WTC11 (cell line): Measurements from ENCODE around the gene TOB2. TPM values are rescaled to one million over a fixed set of nuclear protein-coding genes. Genes with fewer than 3 reads are reported as not detected.

Source experiments
- ATAC-seq: fragments of 200-7000 bp; cut with Tn5 transposase; 2 replicates; pipeline ENCODE4 v1.10.0; 2021; ENCODE audit warnings: mild to moderate bottlenecking, moderate library complexity
- CTCF ChIA-PET: fragments of 300-600 bp; sonication (Branson Sonifier 250); formaldehyde crosslinking; loops from one replicate; lab custom pipeline; 2021; ENCODE audit warnings: antibody characterized with exemption; lab: Charles Lee
- POLR2A ChIA-PET: fragments of 350-600 bp; sonication (Branson Sonifier 250); formaldehyde crosslinking; loops from one replicate; lab custom pipeline; 2021; ENCODE audit warnings: antibody characterized with exemption; lab: Charles Lee
- DNase-seq: peaks from one replicate; pipeline ENCODE4 v3.0.0; 2021; ENCODE audit warnings: low spot score
- H3K27ac Mint-ChIP-seq: 2 replicates; pipeline ENCODE4 v1.8.0; 2021; ENCODE audit warnings: mixed read lengths
- H3K27me3 Mint-ChIP-seq: 2 replicates; pipeline ENCODE4 v1.8.0; 2021; ENCODE audit warnings: low read depth, mild to moderate bottlenecking, moderate library complexity, mixed read lengths
- H3K36me3 Mint-ChIP-seq: 2 replicates; pipeline ENCODE4 v1.8.0; 2021; ENCODE audit warnings: mixed read lengths
- H3K4me1 Mint-ChIP-seq: 2 replicates; pipeline ENCODE4 v1.8.0; 2022; ENCODE audit warnings: mixed read lengths
- H3K4me3 Mint-ChIP-seq: 2 replicates; pipeline ENCODE4 v1.8.0; 2021; ENCODE audit warnings: mild to moderate bottlenecking, moderate library complexity, mixed read lengths
- H3K9me3 Mint-ChIP-seq: 2 replicates; pipeline ENCODE4 v1.8.0; 2021; ENCODE audit warnings: mixed read lengths
- ATF2 ChIP-seq: sonication (generic); formaldehyde crosslinking; IDR thresholded peaks from 2 replicates; pipeline ENCODE4 v1.8.1; 2022; ENCODE audit warnings: low read depth, missing genetic modification reagents, borderline replicate concordance
- E2F1 ChIP-seq: sonication (generic); formaldehyde crosslinking; IDR thresholded peaks from 2 replicates; pipeline ENCODE4 v1.8.0; 2022; ENCODE audit warnings: mild to moderate bottlenecking, missing genetic modification reagents
- E2F4 ChIP-seq: sonication (generic); formaldehyde crosslinking; IDR thresholded peaks from 2 replicates; pipeline ENCODE4 v1.8.1; 2022; ENCODE audit warnings: low read depth, mild to moderate bottlenecking, moderate library complexity, missing genetic modification reagents, borderline replicate concordance
- EMX1 ChIP-seq: fragments of 250-450 bp; sonication (Bioruptor Pico); IDR thresholded peaks from 2 replicates; pipeline ENCODE4 v1.8.0; 2021; ENCODE audit warnings: mild to moderate bottlenecking
- NFE2L1 ChIP-seq: sonication (generic); formaldehyde crosslinking; IDR thresholded peaks from 2 replicates; pipeline ENCODE4 v1.8.1; 2023; ENCODE audit warnings: missing genetic modification reagents
- SOX15 ChIP-seq: fragments of 250-450 bp; sonication (Bioruptor Pico); IDR thresholded peaks from 2 replicates; pipeline ENCODE4 v1.9.0; 2021; ENCODE audit warnings: mild to moderate bottlenecking
- TP53 ChIP-seq: sonication (generic); formaldehyde crosslinking; IDR thresholded peaks from 2 replicates; pipeline ENCODE4 v1.8.1; 2023; ENCODE audit warnings: mild to moderate bottlenecking, missing genetic modification reagents
- ZNF219 ChIP-seq: sonication (generic); formaldehyde crosslinking; IDR thresholded peaks from 2 replicates; pipeline ENCODE4 v1.8.0; 2023; ENCODE audit warnings: missing genetic modification reagents, mild to moderate bottlenecking, borderline replicate concordance
- ZNF317 ChIP-seq: sonication (generic); formaldehyde crosslinking; IDR thresholded peaks from 2 replicates; pipeline ENCODE4 v1.8.1; 2023; ENCODE audit warnings: low read depth, mild to moderate bottlenecking, moderate library complexity, missing genetic modification reagents, borderline replicate concordance
- ZNF423 ChIP-seq: fragments of 250-450 bp; sonication (Bioruptor Pico); IDR thresholded peaks from 2 replicates; pipeline ENCODE4 v2.1.2; 2022; ENCODE audit warnings: mild to moderate bottlenecking, moderate library complexity
- ZNF425 ChIP-seq: fragments of 250-450 bp; sonication (Bioruptor Pico); conservative IDR thresholded peaks from 2 replicates; pipeline ENCODE4 v1.9.0; 2021; ENCODE audit warnings: mild to moderate bottlenecking
- ZNF512 ChIP-seq: sonication (generic); formaldehyde crosslinking; IDR thresholded peaks from 2 replicates; pipeline ENCODE4 v1.8.1; 2022; ENCODE audit warnings: missing genetic modification reagents, borderline replicate concordance
- total RNA-seq: library from RNA; stranded (reverse); gene quantifications from 3 replicates; pipeline ENCODE4 v1.2.3, GENCODE V29; 2021
- TF ChIP-seq, protein P1 (sequence below): sonication (generic); formaldehyde crosslinking; IDR thresholded peaks from 2 replicates; pipeline ENCODE4 v1.8.1; 2023; ENCODE audit warnings: mild to moderate bottlenecking, missing genetic modification reagents, moderate library complexity
- TF ChIP-seq, protein P2 (sequence below): sonication (generic); formaldehyde crosslinking; conservative IDR thresholded peaks from 2 replicates; pipeline ENCODE4 v1.8.1; 2023; ENCODE audit warnings: mild to moderate bottlenecking, low read depth, missing genetic modification reagents, moderate library complexity

TOB2 gene
- total RNA-seq, 1 experiment from 2014 or later, result 46.6 TPM

DNA sequence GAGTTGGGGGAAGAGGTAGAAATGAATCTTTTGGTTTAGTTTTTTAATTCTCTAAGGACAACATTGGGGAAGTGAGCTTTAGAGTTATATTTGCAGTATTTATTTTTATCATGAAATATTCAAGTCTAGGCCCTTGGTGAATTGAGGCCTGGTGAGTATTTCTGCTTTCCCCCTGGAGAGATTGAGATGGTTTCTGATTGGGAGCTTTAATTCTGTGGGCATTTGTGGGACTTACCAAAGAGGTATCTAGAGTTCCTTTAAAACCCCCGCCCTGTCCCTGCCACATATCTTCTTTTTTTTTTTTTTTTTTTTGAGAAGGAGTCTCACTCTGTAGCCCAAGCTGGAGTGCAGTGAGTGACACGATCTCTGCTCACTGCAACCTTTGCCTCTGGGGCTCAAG lies 31.9 kb upstream of the TOB2 start:
- Mint-ChIP-seq H3K4me1 (peaks cover 43% of the 10 kb centered on the region), H3K4me3 (no peak overlapping the region), H3K9me3 (no peaks in the 10 kb centered on the region), H3K36me3 (no peaks in the 10 kb centered on the region), H3K27ac (peak overlapping the region; percentile 41; the same call in 1 of the 2 replicates), H3K27me3 (no peaks in the 10 kb centered on the region)
- ChIA-PET CTCF (interaction anchor here (0.7 to 3.5 kb wide), 4 partner anchors 22 to 110 kb away, joined by 3 to 27 read pairs (median 10); no protein-coding TSS in a partner anchor), POLR2A (interaction anchor here (2.3 kb wide), 1 partner anchor 9 kb away, joined by 12 read pairs; the partner anchor contains the start of genes ACO2 and PHF5A)
- no peak for ATAC-seq
- DNase-seq, result no peak
- TF ChIP-seq, protein P1, sequence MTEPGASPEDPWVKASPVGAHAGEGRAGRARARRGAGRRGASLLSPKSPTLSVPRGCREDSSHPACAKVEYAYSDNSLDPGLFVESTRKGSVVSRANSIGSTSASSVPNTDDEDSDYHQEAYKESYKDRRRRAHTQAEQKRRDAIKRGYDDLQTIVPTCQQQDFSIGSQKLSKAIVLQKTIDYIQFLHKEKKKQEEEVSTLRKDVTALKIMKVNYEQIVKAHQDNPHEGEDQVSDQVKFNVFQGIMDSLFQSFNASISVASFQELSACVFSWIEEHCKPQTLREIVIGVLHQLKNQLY, result no peak
- no peak for TF ChIP-seq NFE2L1 (CRISPR knock-in tag)
- TF ChIP-seq ZNF423 (CRISPR knock-in tag), result no peak
- no peak for TF ChIP-seq TP53

- Mint-ChIP-seq H3K4me3 (no peak overlapping the region), H3K27me3 (no peaks in the 10 kb centered on the region), H3K9me3 (no peaks in the 10 kb centered on the region), H3K27ac (no peak overlapping the region), H3K36me3 (peaks cover 3% of the 10 kb centered on the region), H3K4me1 (peaks cover 20% of the 10 kb centered on the region)
- ATAC-seq (no peak), DNase-seq (no peak)
- TF ChIP-seq SOX15 (CRISPR knock-in tag) (no peak), ATF2 (CRISPR knock-in tag) (no peak), ZNF219 (CRISPR knock-in tag) (no peak), ZNF425 (CRISPR knock-in tag) (no peak), EMX1 (CRISPR knock-in tag) (no peak), ZNF423 (CRISPR knock-in tag) (no peak), ZNF512 (no peak), E2F1 (CRISPR knock-in tag) (no peak), E2F4 (CRISPR knock-in tag) (no peak), ZNF317 (CRISPR knock-in tag) (no peak)
- TF ChIP-seq, protein P2, sequence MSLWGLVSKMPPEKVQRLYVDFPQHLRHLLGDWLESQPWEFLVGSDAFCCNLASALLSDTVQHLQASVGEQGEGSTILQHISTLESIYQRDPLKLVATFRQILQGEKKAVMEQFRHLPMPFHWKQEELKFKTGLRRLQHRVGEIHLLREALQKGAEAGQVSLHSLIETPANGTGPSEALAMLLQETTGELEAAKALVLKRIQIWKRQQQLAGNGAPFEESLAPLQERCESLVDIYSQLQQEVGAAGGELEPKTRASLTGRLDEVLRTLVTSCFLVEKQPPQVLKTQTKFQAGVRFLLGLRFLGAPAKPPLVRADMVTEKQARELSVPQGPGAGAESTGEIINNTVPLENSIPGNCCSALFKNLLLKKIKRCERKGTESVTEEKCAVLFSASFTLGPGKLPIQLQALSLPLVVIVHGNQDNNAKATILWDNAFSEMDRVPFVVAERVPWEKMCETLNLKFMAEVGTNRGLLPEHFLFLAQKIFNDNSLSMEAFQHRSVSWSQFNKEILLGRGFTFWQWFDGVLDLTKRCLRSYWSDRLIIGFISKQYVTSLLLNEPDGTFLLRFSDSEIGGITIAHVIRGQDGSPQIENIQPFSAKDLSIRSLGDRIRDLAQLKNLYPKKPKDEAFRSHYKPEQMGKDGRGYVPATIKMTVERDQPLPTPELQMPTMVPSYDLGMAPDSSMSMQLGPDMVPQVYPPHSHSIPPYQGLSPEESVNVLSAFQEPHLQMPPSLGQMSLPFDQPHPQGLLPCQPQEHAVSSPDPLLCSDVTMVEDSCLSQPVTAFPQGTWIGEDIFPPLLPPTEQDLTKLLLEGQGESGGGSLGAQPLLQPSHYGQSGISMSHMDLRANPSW (CRISPR knock-in tag), result no peak
- ChIA-PET CTCF (interaction anchor here (0.6 to 2.4 kb wide), 5 partner anchors 43 to 1501 kb away, joined by 3 to 7 read pairs (median 4); no protein-coding TSS in a partner anchor), POLR2A (interaction anchor here (0.6 kb wide), 1 partner anchor 16 kb away, joined by 4 read pairs; no protein-coding TSS in a partner anchor)
Measured at GRCh38 chr22:41474872-41475451, 28.4 kb upstream of the TOB2 start.
